Activated T-cell treated with anti-CD3 and anti-CD28 coated beads for 4 hours (primary cell): ENCODE data around the gene AGAP1.

Source experiments
- DNase-seq: peaks from one replicate; pipeline ENCODE4 v3.0.0-alpha.2; 2020

Gene AGAP1

GRCh38 chr2:235612181-235612950 lies 118.5 kb downstream of the AGAP1 start:
- no peak for DNase-seq

DNA sequence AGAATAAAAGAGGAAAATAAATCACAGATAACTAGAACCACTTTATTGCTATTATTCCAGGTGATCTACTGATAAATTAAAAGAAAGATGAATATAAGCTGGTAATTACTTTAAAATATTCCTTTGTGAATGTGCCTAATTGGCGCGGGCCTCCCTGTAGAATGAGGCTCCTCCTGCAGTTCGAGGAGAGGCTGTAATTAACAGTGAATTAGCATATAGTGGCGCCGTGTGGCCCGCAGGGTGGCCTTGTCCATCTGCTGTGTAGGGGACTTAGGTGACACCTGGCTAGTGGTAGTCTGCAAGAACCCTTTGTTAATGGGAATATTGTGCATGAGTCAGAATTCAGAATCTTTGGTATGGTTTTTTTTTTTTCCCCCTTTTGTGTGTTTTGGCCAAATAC lies 119.8 kb downstream of the AGAP1 start:
- DNase-seq: no peak

- no peak for DNase-seq
Measured at GRCh38 chr2:235614176-235614860, 120.5 kb downstream of the AGAP1 start.

DNA sequence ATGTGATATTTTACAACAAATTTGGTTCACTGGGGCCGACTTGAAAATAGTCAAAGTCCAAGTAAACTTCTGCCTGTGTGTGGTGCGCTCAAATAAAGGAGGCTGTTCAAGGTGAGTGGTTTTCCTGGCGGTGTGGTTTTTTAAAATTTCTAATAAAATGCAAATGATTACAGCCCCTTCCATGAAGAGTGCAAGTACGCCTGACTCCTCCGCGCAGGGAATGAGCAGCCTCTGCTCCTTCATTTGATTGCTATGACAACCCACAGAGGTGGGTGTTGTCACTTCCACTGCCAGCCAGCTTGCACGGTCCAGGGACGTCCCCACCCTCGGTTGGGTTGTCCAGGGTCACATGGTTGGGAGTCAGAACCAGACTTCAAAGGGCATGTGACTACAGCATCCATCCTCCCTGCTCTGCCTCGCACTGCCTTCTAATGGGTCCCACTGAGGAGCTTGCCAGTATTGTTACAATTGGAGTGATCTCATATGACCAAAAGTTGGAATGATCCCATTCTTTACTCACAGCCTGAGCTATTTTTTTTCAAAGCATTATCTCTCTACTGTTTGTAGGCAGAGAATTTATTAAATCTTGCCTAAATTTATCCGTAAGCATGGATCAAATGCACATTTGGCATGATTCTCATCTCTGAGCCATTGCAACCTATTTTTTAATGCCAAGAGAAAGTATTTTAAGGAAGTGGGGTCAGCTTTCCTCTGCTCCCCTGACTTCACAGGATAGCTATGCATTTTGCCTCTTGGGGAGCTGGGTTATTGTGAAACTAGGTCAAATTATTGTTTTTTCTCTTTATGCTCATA lies 121.3 kb downstream of the AGAP1 start:
- no peak for DNase-seq

DNA sequence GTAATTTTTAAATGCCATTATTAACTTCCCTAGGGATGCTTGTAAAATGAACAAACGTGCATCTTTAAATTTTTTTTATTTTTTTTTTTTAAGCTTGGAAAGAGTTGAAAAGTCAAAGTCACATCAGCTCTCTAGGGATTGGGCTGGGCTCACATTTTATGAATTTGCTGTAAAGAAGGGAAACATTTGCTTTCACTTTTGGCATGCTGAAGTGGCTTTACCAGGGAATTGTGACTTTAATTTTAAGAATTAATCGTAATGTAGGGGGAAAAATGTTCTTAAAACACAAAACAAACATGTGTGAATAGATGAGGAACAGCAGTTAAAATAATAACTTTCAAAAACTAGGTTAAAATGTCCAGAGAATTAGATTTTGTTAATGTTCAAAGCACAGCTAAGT lies 123.0 kb downstream of the AGAP1 start:
- DNase-seq: no peak

GRCh38 chr2:235618039-235618438 lies 124.2 kb downstream of the AGAP1 start:
- DNase-seq: no peak

DNA sequence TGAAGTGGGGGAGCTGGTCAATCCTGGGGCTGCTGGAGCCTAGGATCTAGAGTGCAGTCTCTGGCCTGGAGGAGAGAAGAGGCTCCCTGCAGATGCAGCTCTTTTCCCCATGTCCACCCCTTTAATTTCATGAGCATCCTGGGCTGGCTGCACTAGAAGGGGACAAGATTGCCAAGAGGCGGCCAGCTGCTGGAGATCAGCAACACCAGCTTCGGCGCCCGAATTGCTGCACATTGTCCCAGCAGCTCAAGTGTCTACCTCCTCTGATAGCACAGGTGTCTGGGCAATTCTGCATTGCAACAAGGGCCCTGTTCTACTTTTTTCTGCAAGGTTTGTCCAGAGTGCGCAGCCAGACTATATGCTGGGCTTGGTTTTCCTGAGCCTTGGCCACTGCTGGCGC lies 125.7 kb downstream of the AGAP1 start:
- DNase-seq: no peak

DNA sequence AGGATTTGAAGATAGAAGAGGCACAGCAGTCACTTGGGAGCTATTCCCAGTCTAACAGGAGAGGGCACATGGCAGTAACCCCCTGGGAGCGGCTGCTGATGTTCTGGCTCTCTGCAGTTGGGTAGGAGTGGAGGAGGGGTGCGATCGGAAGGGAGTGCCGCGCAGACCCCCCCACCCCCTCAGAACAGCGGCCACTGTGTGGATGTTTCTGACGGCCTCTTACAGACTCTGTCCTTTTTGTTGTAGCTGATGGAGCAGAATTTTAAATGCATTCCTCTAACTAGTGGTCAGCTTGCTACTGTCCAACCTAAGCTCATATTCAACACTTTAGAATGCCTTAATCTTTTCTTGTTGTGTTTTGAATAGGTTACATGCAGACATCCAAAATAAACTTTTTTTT lies 127.9 kb downstream of the AGAP1 start:
- no peak for DNase-seq

DNA sequence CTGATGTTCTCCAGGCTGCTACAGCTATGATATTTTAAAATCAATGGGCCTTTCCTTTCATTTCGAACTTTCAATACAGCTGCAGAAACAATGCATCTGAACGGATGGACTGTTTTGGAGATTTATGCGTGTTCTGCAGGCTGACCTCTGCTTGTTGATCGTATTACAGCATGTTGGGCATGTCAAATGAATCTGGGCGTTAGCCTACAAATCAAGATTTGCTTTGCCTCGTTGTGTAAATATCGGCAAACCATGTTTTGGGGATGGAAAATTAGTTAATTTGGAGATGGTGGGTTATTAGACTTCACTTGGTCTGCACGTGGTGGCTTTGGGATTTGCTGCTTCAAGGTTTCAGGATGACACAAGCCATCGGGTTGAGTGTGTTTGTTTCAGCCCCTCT lies 129.3 kb downstream of the AGAP1 start:
- DNase-seq: no peak

GRCh38 chr2:235623752-235624151 lies 129.9 kb downstream of the AGAP1 start:
- no peak for DNase-seq

DNA sequence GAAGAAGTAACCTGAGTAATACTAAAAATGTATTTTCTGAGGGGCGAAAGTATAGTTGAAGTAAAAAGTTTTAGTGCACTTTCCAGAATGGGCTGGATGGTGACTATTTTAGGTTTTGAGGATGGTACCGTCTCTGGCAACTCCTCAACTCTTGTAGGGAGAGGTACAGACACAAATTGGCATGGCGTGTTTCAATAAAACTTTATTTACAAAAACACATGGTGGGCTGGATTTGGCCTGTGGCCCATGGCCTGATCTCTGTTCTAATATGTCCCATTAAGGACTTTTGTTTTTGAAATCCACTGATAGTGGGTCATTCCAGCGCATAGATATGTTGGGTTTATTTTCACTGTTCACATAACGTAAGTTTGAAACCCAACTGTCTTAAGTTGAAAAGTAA lies 132.8 kb downstream of the AGAP1 start:
- no peak for DNase-seq

- DNase-seq: no peak
Measured at GRCh38 chr2:235627682-235628081, 133.8 kb downstream of the AGAP1 start.

GRCh38 chr2:235630718-235631296 lies 137.0 kb downstream of the AGAP1 start:
- DNase-seq: no peak

DNA sequence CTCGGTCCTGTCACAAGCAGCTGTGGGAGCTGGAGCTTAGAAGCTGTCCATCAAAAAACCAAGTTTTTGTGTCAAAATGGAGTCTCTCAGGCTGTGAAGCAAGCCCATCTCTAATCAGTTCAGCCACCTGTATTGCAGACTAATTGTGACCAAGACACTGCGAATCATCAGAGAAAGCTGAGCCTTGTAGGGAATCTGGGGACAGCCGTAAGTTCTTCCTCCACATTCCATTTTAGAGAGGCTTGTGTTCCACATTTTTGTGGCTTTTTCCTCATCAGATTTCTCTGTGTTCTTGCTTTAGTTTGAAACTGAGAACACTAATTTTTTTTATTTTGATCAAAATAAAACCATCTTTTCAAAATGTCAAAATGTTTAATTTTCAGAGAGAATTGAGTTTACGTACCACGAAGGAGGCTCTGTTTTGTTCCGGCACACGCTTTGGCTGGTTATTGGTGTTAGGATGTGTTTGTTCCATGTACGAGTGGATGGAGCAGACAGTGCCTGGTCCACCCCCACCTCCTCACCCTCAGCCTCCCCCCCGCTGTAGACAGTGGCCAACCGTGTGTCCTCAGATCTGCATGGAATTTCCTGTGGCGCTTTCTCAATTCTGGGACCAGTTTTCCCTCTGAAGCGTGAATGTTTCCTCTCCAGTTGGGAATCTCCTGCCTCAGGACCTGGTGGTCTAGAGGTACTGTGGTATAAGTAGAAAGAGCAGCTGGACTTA lies 140.8 kb downstream of the AGAP1 start:
- DNase-seq: no peak

GRCh38 chr2:235636546-235636945 lies 142.7 kb downstream of the AGAP1 start:
- no peak for DNase-seq

DNA sequence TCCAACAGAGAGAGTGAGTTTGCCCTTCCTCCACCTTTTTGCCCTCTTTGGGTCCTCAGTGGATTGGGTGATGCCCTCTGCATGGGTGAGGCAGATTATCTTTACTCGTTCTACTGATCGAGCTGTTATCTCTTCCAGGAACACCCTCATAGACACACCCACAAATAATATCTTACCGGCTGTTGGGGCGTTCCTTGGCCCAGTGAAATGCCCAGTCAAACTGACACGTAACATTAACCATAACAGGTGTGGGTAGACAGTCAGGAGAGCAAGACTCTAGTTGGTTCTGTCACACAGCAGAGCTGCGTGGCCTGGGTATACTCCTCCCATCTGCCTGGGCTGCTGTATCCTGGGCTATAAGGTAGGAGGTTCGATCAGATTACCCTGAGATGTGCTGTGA lies 144.1 kb downstream of the AGAP1 start:
- DNase-seq: no peak

DNA sequence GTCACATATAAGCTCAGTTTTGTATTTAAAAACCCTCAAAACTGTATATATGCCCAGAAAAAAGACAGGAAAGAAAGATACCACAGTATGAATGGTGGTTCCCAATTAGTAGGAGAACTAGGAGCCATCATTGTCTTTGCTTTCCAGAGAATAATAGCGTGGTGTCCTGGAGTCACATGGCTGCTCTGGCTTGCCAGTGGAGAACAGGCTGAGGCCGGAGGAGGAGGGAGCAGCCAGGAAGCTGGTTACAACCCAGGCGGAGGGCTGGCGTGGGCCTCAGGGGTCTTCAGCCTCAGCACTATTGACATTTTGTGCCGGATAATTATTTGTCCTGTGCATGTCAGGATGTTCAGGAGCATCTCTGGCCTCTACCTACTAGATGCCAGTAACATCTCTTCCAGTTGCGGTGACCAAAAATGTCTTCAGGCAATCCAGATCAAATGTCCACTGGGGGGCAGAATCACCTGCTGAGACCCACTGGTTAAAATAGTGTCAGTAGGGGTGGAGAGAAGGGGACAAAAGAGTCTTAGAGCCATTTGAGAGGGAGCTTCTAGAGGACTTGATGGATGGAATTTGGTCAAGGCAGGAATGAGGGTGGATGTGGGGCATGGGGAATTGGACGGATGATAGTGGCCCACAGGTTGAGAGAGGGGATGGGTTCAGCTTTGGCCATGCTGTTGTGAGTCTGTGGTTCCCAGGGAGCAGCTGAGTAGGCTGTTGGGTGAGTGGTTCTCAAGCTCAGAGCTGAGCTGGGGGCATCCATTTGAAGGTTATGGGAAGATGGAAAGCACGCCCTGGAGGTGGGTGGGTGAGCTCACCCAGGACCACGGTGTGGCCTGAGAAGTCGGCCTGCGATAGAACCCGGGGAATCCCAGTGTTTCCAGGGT lies 144.9 kb downstream of the AGAP1 start:
- no peak for DNase-seq

- DNase-seq: no peak
Measured at GRCh38 chr2:235639428-235639773, 145.6 kb downstream of the AGAP1 start.

- no peak for DNase-seq
Measured at GRCh38 chr2:235639885-235640284, 146.0 kb downstream of the AGAP1 start.

- no peak for DNase-seq
Measured at GRCh38 chr2:235640377-235640776, 146.5 kb downstream of the AGAP1 start.

- DNase-seq: no peak
Measured at GRCh38 chr2:235640926-235641723, 147.3 kb downstream of the AGAP1 start.
